PC-9 (cell line): ENCODE results near the gene DSC1. TPM values are rescaled to one million over a fixed set of nuclear protein-coding genes. Genes with fewer than 3 reads are reported as not detected.

Source experiments
- BruUV-seq: library from RNA; stranded (reverse); fragments of 400-500 nt; replicated peaks from 2 replicates; lab custom pipeline; 2021; lab: Mats Ljungman, UMichigan
- CTCF ChIA-PET: fragments of 300-600 bp; sonication (Branson Sonifier 250); formaldehyde crosslinking; loops from one replicate; lab custom pipeline; 2022; ENCODE audit warnings: antibody characterized with exemption; lab: Charles Lee
- POLR2A ChIA-PET: fragments of 300-600 bp; sonication (Branson Sonifier 250); formaldehyde crosslinking; loops from one replicate; lab custom pipeline; 2022; ENCODE audit warnings: antibody characterized with exemption; ENCODE audit not compliant: unreplicated experiment; lab: Charles Lee
- DNase-seq, 2 experiments: peaks; one replicate each; pipeline versions ENCODE4 v3.0.0 to v3.0.0-alpha.2; 2015 to 2022; ENCODE audit warnings: mixed read lengths in 1 of 2
- H2AFZ ChIP-seq: fragments of 200-600 bp; sonication (generic); 2 replicates; pipeline ENCODE4 v1.8.1; 2017; ENCODE audit warnings: antibody characterized with exemption
- H3F3A ChIP-seq: fragments of 200-600 bp; sonication (generic); 2 replicates; pipeline ENCODE4 v1.8.1; 2017; ENCODE audit warnings: antibody characterized with exemption, mild to moderate bottlenecking, low read depth; ENCODE audit not compliant: insufficient read depth
- H3K27ac ChIP-seq: fragments of 200-600 bp; sonication (generic); 2 replicates; pipeline ENCODE4 v1.6.1; 2016; ENCODE audit warnings: mixed run types
- H3K27me3 ChIP-seq: fragments of 200-600 bp; sonication (generic); 2 replicates; pipeline ENCODE4 v1.6.1; 2016; ENCODE audit warnings: low read depth, mixed run types; ENCODE audit not compliant: insufficient read depth
- H3K36me3 ChIP-seq: fragments of 200-600 bp; sonication (generic); 2 replicates; pipeline ENCODE4 v1.6.1; 2016; ENCODE audit warnings: low read depth, mixed run types
- H3K4me1 ChIP-seq: fragments of 200-600 bp; sonication (generic); replicated peaks from 2 replicates; pipeline ENCODE4 v1.6.1; 2016; ENCODE audit warnings: mixed run types; ENCODE audit not compliant: insufficient read depth
- H3K4me2 ChIP-seq: fragments of 200-600 bp; sonication (generic); 2 replicates; pipeline ENCODE4 v1.6.1; 2017; ENCODE audit warnings: mixed run types
- H3K4me3 ChIP-seq: fragments of 200-600 bp; sonication (generic); 2 replicates; pipeline ENCODE4 v1.6.1; 2016; ENCODE audit warnings: mixed run types
- H3K79me2 ChIP-seq: fragments of 200-600 bp; sonication (generic); 2 replicates; pipeline ENCODE4 v1.6.1; 2017; ENCODE audit warnings: low read depth, mixed run types
- H3K9me2 ChIP-seq: fragments of 200-600 bp; sonication (generic); 2 replicates; pipeline ENCODE4 v1.8.1; 2017; ENCODE audit warnings: mild to moderate bottlenecking; ENCODE audit not compliant: insufficient read depth
- H3K9me3 ChIP-seq: fragments of 200-600 bp; sonication (generic); 2 replicates; pipeline ENCODE4 v1.8.1; 2016; ENCODE audit warnings: low read depth; ENCODE audit not compliant: insufficient read depth
- H4K20me1 ChIP-seq: fragments of 200-600 bp; sonication (generic); 2 replicates; pipeline ENCODE4 v1.8.1; 2017; ENCODE audit not compliant: insufficient read depth
- CTCF ChIP-seq: fragments of 200-600 bp; sonication (generic); conservative IDR thresholded peaks from 2 replicates; pipeline ENCODE4 v1.6.1; 2017; ENCODE audit warnings: mixed run types, antibody characterized with exemption, mild to moderate bottlenecking, moderate library complexity
- EZH2 ChIP-seq: fragments of 200-600 bp; sonication (generic); IDR thresholded peaks from 2 replicates; pipeline ENCODE4 v1.8.0; 2017; ENCODE audit warnings: antibody characterized with exemption, low read depth
- intact Hi-C: fragments of 100-400 bp; cut with micrococcal nuclease; formaldehyde crosslinking; loops from one replicate; pipeline ENCODE4 v1.10.0; 2022; ENCODE audit not compliant: unreplicated experiment
- total RNA-seq: library from RNA; stranded (reverse); gene quantifications from 2 replicates; pipeline ENCODE4 v1.2.3, GENCODE V29; 2021

The DSC1 gene
- total RNA-seq, 1 experiment from 2014 or later: 0.09 TPM

GRCh38 chr18:31100436-31101182 is 62.0 kb downstream of the DSC1 start:
- H4K20me1 ChIP-seq: no peaks in the 10 kb centered on the region
- peak overlapping the region; percentile 88; the same call in 1 of the 2 replicates for H2AFZ ChIP-seq
- BruUV-seq: TSS peak; percentile 46
- POLR2A ChIA-PET: no interaction called here
- peak overlapping the region; percentile 79 for H3K4me2 ChIP-seq
- no peaks in the 10 kb centered on the region for H3K36me3 ChIP-seq
- H3K4me1 ChIP-seq: peaks cover 45% of the 10 kb centered on the region
- peak in 1 of 2 experiments; percentile 31 for DNase-seq
- no peak for TF ChIP-seq CTCF
- no peak for TF ChIP-seq EZH2
- peak overlapping the region; percentile 75 for H3K27ac ChIP-seq
- CTCF ChIA-PET: interaction anchor here (0.6 kb wide), 1 partner anchor 324 kb away, joined by 3 read pairs; no protein-coding TSS in a partner anchor
- H3K79me2 ChIP-seq: 0 out of 2 replicates have a peak, but pooled peaks cover 16% of the 10 kb centered on the region
- intact Hi-C loops: loop anchor here (2.0 to 5.0 kb wide), 4 partner anchors 57 to 412 kb away; no protein-coding TSS in a partner anchor
- H3K9me2 ChIP-seq: no peaks in the 10 kb centered on the region
- H3F3A ChIP-seq: peaks cover 14% of the 10 kb centered on the region; the same call in 1 of the 2 replicates
- no peaks in the 10 kb centered on the region for H3K27me3 ChIP-seq
- H3K4me3 ChIP-seq: peak overlapping the region; percentile 70
- no peaks in the 10 kb centered on the region for H3K9me3 ChIP-seq

DNA sequence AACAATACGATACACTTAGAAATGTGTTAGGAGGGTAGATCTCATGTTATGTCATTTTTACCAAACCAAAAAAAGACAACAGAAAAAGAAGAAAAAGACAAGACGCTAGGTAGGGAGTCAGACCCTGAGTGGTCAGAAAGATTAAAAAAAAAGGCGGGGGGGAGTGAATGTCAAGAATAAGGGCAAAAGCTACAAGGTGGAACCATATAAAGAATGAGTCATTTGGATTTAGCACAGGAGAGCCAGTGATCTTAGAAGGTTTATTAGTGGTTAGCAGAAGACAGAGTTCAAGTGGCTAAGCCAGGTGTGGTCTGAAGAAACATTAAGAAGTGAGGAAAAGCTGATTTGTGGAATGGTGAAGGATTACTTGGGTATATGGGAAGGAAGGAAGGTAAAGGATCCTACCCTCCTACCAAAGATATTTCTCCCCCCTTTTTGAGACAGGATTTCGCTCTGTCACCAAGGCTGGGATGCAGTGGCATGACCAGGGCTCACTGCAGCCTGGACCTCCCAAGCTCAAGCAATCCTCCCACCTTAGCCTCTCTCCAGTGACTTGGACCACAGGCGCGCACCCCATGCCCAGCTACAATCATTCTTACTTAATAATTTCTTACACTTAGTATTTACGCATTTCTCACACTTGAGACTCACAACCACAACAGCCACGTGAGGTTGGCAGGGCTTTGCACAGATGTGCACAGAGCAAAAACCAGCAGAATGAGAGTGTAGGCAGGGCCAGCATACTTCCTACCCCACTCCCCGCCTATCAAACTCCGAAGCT is 63.0 kb downstream of the DSC1 start:
- H3K4me1 ChIP-seq: peaks cover 45% of the 10 kb centered on the region
- H3K9me3 ChIP-seq: no peaks in the 10 kb centered on the region
- H3F3A ChIP-seq: peaks cover 14% of the 10 kb centered on the region; the same call in 1 of the 2 replicates
- CTCF ChIA-PET: no interaction called here
- no peak for DNase-seq
- POLR2A ChIA-PET: interaction anchor here (0.6 to 0.7 kb wide), 3 partner anchors 100 to 457 kb away, joined by 4 to 12 read pairs (median 10); no protein-coding TSS in a partner anchor
- no peaks in the 10 kb centered on the region for H4K20me1 ChIP-seq
- no peak overlapping the region for H3K27ac ChIP-seq
- no peaks in the 10 kb centered on the region for H3K9me2 ChIP-seq
- intact Hi-C loops: loop anchor here (2.0 to 5.0 kb wide), 4 partner anchors 58 to 413 kb away; no protein-coding TSS in a partner anchor
- no peaks in the 10 kb centered on the region for H3K27me3 ChIP-seq
- no peak overlapping the region for H3K4me3 ChIP-seq
- H2AFZ ChIP-seq: no peak overlapping the region
- H3K79me2 ChIP-seq: 0 out of 2 replicates have a peak, but pooled peaks cover 16% of the 10 kb centered on the region
- TF ChIP-seq CTCF: no peak
- TF ChIP-seq EZH2: no peak
- peak overlapping the region; percentile 79 for H3K4me2 ChIP-seq
- no TSS peak for BruUV-seq
- H3K36me3 ChIP-seq: no peaks in the 10 kb centered on the region

GRCh38 chr18:31098878-31099277 is 63.8 kb downstream of the DSC1 start:
- ChIA-PET CTCF (no interaction called here), POLR2A (no interaction called here)
- Histone ChIP-seq H3K4me3 (no peak overlapping the region), H3K4me1 (peaks cover 38% of the 10 kb centered on the region), H2AFZ (no peak overlapping the region), H3K4me2 (no peak overlapping the region), H3K9me2 (no peaks in the 10 kb centered on the region), H3K36me3 (no peaks in the 10 kb centered on the region), H3K9me3 (no peaks in the 10 kb centered on the region), H3K79me2 (0 out of 2 replicates have a peak, but pooled peaks cover 16% of the 10 kb centered on the region), H4K20me1 (no peaks in the 10 kb centered on the region), H3K27ac (no peak overlapping the region), H3K27me3 (no peaks in the 10 kb centered on the region), H3F3A (peaks cover 14% of the 10 kb centered on the region; the same call in 1 of the 2 replicates)
- TF ChIP-seq EZH2: no peak
- no peak for DNase-seq
- intact Hi-C loops: no loop called here
- BruUV-seq: no TSS peak
